ENCODE results near the gene HDAC5. TPM values are rescaled to one million over a fixed set of nuclear protein-coding genes. Genes with fewer than 3 reads are reported as not detected.

Gene HDAC5
- total RNA-seq, 3 donors from 2014 or later (not counting 1 experiment from before 2014, with no cell fraction given): 79.2 to 100 (median 91.9) TPM

DNA sequence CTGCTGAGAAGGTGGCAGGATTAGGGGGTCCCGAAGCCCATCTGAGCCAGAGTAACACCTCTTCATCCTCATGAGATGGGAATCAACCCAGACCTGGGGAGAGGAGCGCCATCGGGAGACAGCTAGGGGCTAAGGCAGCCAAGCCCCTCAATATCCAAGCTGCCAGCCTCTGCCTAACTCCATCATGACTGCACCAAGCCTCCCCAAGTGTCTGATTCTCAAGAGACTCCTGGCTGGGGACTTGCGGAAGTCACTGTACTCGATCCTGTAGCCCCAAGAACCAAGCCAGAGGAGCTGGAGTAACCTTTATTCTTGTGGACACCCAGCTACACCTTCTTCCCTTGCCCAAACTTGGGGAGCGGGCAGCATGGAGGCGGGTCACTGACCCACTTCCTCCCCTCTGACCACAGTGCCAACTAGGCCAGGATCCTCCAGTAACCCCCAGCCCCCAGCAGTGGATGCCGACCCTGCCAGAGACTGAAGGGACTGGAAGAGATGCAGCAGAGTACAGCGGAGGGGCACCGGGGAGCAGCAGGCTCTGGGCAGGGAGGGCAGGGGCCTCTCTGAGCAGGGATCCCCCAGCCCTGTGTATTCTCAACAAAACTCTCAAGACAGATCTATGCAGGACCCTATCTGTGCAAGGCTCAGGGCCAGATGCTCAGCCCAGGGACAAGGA, 13.3 kb downstream of the HDAC5 start:
- H3K4me3 ChIP-seq (ENCODE audit: low read length): no peak overlapping the region
- Mint-ChIP-seq H3K27ac (no peak overlapping the region), H3K4me1 (peaks cover 0 to 34% of the 10 kb centered on the region in 2 donors), H3K36me3 (no peaks in the 10 kb centered on the region), H3K4me3 (peak overlapping the region; percentile 37), H3K27me3 (ENCODE audit: low read depth in 2 of 2) (no peaks in the 10 kb centered on the region), H3K9me3 (no peaks in the 10 kb centered on the region)
- ATAC-seq (no peak), DNase-seq (no peak)
- 73% methylated on average over 10 of the region's 10 CpGs for WGBS (ENCODE audit: insufficient coverage)
- H3K27ac ChIP-seq (ENCODE audit: low read length): no peak overlapping the region
- peaks cover 32% of the 10 kb centered on the region for H3K4me1 ChIP-seq (ENCODE audit: control insufficient read depth, insufficient read depth, low read length)
- no peaks in the 10 kb centered on the region for H3K9me3 ChIP-seq (ENCODE audit: control insufficient read depth, insufficient read depth, low read length)
- intact Hi-C loops (cut with micrococcal nuclease): no loop called here
- H3K27me3 ChIP-seq (ENCODE audit: control insufficient read depth, insufficient read depth, low read length): no peaks in the 10 kb centered on the region
- TF ChIP-seq, protein P1, sequence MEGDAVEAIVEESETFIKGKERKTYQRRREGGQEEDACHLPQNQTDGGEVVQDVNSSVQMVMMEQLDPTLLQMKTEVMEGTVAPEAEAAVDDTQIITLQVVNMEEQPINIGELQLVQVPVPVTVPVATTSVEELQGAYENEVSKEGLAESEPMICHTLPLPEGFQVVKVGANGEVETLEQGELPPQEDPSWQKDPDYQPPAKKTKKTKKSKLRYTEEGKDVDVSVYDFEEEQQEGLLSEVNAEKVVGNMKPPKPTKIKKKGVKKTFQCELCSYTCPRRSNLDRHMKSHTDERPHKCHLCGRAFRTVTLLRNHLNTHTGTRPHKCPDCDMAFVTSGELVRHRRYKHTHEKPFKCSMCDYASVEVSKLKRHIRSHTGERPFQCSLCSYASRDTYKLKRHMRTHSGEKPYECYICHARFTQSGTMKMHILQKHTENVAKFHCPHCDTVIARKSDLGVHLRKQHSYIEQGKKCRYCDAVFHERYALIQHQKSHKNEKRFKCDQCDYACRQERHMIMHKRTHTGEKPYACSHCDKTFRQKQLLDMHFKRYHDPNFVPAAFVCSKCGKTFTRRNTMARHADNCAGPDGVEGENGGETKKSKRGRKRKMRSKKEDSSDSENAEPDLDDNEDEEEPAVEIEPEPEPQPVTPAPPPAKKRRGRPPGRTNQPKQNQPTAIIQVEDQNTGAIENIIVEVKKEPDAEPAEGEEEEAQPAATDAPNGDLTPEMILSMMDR (IDR thresholded peaks at IDR 0.05): no peak
- H3K36me3 ChIP-seq (ENCODE audit: control insufficient read depth, insufficient read depth, low read length): peaks cover 6% of the 10 kb centered on the region

DNA sequence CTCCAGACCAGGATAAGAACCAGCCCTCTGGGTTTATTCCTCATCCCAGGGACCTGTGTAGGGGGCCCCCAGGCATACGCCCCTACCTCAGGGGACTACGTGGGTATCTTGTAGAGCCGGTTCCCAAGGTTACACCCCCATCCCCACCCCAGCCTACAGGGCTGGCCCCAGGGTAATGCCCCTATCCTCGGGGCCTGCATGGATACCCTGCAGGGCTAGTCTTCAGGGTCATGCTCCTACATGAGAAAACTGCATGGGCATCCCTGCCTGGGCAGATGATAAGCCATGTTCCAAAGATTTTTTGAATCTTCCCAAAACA, 14.2 kb downstream of the HDAC5 start:
- H3K4me1 ChIP-seq (ENCODE audit: control insufficient read depth, insufficient read depth, low read length): peaks cover 32% of the 10 kb centered on the region
- no peak overlapping the region for H3K4me3 Mint-ChIP-seq
- H3K9me3 Mint-ChIP-seq: no peaks in the 10 kb centered on the region
- no peak overlapping the region for H3K27ac ChIP-seq (ENCODE audit: low read length)
- no peak overlapping the region for H3K4me3 ChIP-seq (ENCODE audit: low read length)
- intact Hi-C loops (cut with micrococcal nuclease): no loop called here
- peaks cover 3% of the 10 kb centered on the region for H3K36me3 ChIP-seq (ENCODE audit: control insufficient read depth, insufficient read depth, low read length)
- no peaks in the 10 kb centered on the region for H3K36me3 Mint-ChIP-seq
- DNase-seq (no peak), ATAC-seq (no peak)
- no peaks in the 10 kb centered on the region for H3K27me3 ChIP-seq (ENCODE audit: control insufficient read depth, insufficient read depth, low read length)
- no peaks in the 10 kb centered on the region for H3K9me3 ChIP-seq (ENCODE audit: control insufficient read depth, insufficient read depth, low read length)
- TF ChIP-seq, protein P1 (IDR thresholded peaks at IDR 0.05): no peak
- WGBS (ENCODE audit: insufficient coverage): 74% methylated on average over 4 of the region's 4 CpGs
- no peak overlapping the region for H3K27ac Mint-ChIP-seq
- no peaks in the 10 kb centered on the region for H3K27me3 Mint-ChIP-seq (ENCODE audit: low read depth in 2 of 2)
- peaks cover 0 to 34% of the 10 kb centered on the region in 2 donors for H3K4me1 Mint-ChIP-seq

DNA sequence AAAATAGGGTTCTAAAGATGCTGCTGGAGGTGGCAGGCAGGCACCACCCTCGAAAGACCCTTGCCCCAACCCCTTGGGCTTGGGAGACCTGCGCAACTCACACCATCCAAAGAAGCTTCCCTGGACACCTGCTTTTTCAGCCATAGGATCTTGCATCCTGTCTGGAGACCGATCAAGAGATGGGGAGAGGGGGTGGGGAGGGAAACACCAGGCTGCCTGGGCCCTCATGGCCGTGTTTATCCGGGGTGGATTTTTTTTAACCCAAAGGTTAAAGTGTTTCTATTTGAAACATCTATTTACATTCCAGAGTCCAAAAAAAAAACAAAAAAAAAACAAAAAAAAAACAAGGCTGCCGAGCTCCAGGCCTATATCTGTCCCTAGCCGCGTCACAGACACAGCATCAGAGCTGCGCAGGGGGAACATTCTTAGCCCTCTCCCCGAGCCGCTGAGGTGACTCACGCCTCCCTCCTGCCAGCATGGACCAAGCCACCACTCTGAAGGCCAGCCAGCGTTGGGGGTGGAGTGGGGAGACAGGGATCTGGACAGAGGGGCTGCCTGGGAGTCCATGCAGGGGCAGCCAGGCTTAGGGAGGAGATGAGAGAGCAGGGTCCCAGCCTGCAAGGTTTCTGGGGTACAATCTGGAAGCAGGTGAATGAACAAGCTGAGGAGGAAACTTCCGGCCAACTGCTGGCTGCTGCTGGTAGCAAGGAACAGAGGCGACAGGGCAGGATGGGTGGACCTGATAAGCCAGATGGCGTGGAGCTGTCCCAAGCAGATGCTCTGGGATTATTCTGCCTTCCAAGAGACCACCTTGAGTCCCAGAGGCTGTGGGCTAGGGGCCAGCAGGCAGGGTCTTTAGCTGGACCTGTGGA, 14.8 kb downstream of the HDAC5 start:
- 91% methylated on average over 13 of the region's 16 CpGs for WGBS (ENCODE audit: insufficient coverage)
- H3K36me3 ChIP-seq (ENCODE audit: control insufficient read depth, insufficient read depth, low read length): peaks cover 3% of the 10 kb centered on the region
- no peak overlapping the region for H3K4me3 Mint-ChIP-seq
- H3K27ac Mint-ChIP-seq: no peak overlapping the region
- H3K9me3 Mint-ChIP-seq: no peaks in the 10 kb centered on the region
- no peak for DNase-seq
- peaks cover 0 to 34% of the 10 kb centered on the region in 2 donors for H3K4me1 Mint-ChIP-seq
- no peaks in the 10 kb centered on the region for H3K27me3 Mint-ChIP-seq (ENCODE audit: low read depth in 2 of 2)
- intact Hi-C loops (cut with micrococcal nuclease): no loop called here
- H3K9me3 ChIP-seq (ENCODE audit: control insufficient read depth, insufficient read depth, low read length): no peaks in the 10 kb centered on the region
- TF ChIP-seq, protein P1 (IDR thresholded peaks at IDR 0.05): no peak
- H3K36me3 Mint-ChIP-seq: no peaks in the 10 kb centered on the region
- H3K27me3 ChIP-seq (ENCODE audit: control insufficient read depth, insufficient read depth, low read length): no peaks in the 10 kb centered on the region
- H3K4me3 ChIP-seq (ENCODE audit: low read length): no peak overlapping the region
- no peak overlapping the region for H3K27ac ChIP-seq (ENCODE audit: low read length)
- peaks cover 32% of the 10 kb centered on the region for H3K4me1 ChIP-seq (ENCODE audit: control insufficient read depth, insufficient read depth, low read length)
- no peak for ATAC-seq

All from natural killer cell (primary cell).